Measurements from ENCODE around the gene KNCN.

KNCN gene

DNA sequence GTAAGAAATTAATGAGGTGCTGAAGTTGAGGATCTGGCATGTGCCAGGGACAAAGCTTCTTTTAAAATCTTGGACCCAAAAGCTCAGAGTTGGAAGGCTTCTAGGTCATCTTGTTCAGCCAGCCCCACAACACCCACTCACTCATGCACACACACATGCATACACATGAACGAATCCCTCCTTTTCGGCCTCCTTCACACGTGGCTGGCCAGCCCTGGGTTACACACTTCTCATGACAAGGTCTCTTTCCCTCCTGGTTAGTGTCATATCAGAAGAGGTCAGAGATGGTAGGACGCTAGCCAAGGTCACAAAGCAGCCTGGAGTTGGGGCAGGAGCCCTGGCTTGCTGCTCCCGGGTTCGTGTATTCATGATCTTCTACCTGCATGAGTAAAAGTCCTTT is 54.9 kb downstream of the KNCN start:
- H4K8ac ChIP-seq (ENCODE audit: low read length) = no peak overlapping the region
- no peak overlapping the region for H2BK12ac ChIP-seq (ENCODE audit: low read length in 2 of 2)
- H3K4me2 ChIP-seq (ENCODE audit: low read length, poor library complexity, severe bottlenecking) = no peak overlapping the region
- H3K18ac ChIP-seq (ENCODE audit: low read depth in 1 of 2, low read length in 2 of 2) = no peak overlapping the region
- H3K9ac ChIP-seq (ENCODE audit: low read length) = no peak overlapping the region
- no peak overlapping the region for H2AFZ ChIP-seq (ENCODE audit: low read depth, low read length)
- no peak overlapping the region for H2AK5ac ChIP-seq (ENCODE audit: low read length, severe bottlenecking)
- H3K23ac ChIP-seq (ENCODE audit: low read length in 2 of 2) = no peak overlapping the region
- no peak overlapping the region for H3K4ac ChIP-seq (ENCODE audit: low read depth in 1 of 2, low read length in 2 of 2)
- H4K91ac ChIP-seq (ENCODE audit: low read length) = no peak overlapping the region
- no peak overlapping the region for H3K27ac ChIP-seq (ENCODE audit: low read length, poor library complexity, severe bottlenecking)
- H3K4me3 ChIP-seq (ENCODE audit: insufficient read depth in 1 of 2, low read depth in 1 of 2, low read length in 2 of 2) = no peak overlapping the region
- H3K9me3 ChIP-seq (ENCODE audit: control insufficient read depth, low read length) = no peaks in the 10 kb centered on the region
- no peaks in the 10 kb centered on the region for H3K4me1 ChIP-seq (ENCODE audit: control insufficient read depth, insufficient read depth, low read depth, low read length)
- no peaks in the 10 kb centered on the region for H3K79me1 ChIP-seq (replicated peaks; ENCODE audit: low read length, poor library complexity, severe bottlenecking)
- H3K14ac ChIP-seq (ENCODE audit: low read length in 2 of 2) = no peak overlapping the region
- H2BK5ac ChIP-seq (ENCODE audit: low read depth, low read length, poor library complexity, severe bottlenecking) = no peak overlapping the region
- no peak for DNase-seq
- no peak overlapping the region for H2BK120ac ChIP-seq (ENCODE audit: low read depth, low read length)
- H2BK15ac ChIP-seq (ENCODE audit: low read depth, poor library complexity, severe bottlenecking) = no peak overlapping the region
- WGBS = 68% methylated on average over 6 of the region's 6 CpGs
- peaks cover 72 to 73% of the 10 kb centered on the region in 2 experiments for H3K27me3 ChIP-seq (ENCODE audit: control insufficient read depth in 1 of 2, insufficient read depth in 1 of 2, low read length in 2 of 2)
- no peaks in the 10 kb centered on the region for H3K36me3 ChIP-seq (ENCODE audit: control insufficient read depth in 1 of 2, insufficient read depth in 2 of 2, low read depth in 1 of 2, low read length in 2 of 2)

GRCh38 chr1:46495778-46496177 is 55.7 kb downstream of the KNCN start:
- Histone ChIP-seq H3K9me3 (ENCODE audit: control insufficient read depth, low read length) (no peaks in the 10 kb centered on the region), H3K4me2 (ENCODE audit: low read length, poor library complexity, severe bottlenecking) (no peak overlapping the region)
- 84% methylated on average over 2 of the region's 2 CpGs for WGBS

More at GRCh38 chr1:46495778-46496177, 55.7 kb downstream of the KNCN start:
- no peak overlapping the region for H3K14ac ChIP-seq (ENCODE audit: low read length in 2 of 2)
- H2AFZ ChIP-seq (ENCODE audit: low read depth, low read length) = no peak overlapping the region
- no peak overlapping the region for H3K23ac ChIP-seq (ENCODE audit: low read length in 2 of 2)
- no peak overlapping the region for H4K91ac ChIP-seq (ENCODE audit: low read length)
- H3K79me1 ChIP-seq (replicated peaks; ENCODE audit: low read length, poor library complexity, severe bottlenecking) = no peaks in the 10 kb centered on the region
- H2BK5ac ChIP-seq (ENCODE audit: low read depth, low read length, poor library complexity, severe bottlenecking) = no peak overlapping the region
- H4K8ac ChIP-seq (ENCODE audit: low read length) = no peak overlapping the region
- H3K18ac ChIP-seq (ENCODE audit: low read depth in 1 of 2, low read length in 2 of 2) = no peak overlapping the region
- no peaks in the 10 kb centered on the region for H3K4me1 ChIP-seq (ENCODE audit: control insufficient read depth, insufficient read depth, low read depth, low read length)
- H3K27ac ChIP-seq (ENCODE audit: low read length, poor library complexity, severe bottlenecking) = no peak overlapping the region
- no peak overlapping the region for H3K4ac ChIP-seq (ENCODE audit: low read depth in 1 of 2, low read length in 2 of 2)
- no peak overlapping the region for H2AK5ac ChIP-seq (ENCODE audit: low read length, severe bottlenecking)
- DNase-seq = no peak
- no peak overlapping the region for H3K9ac ChIP-seq (ENCODE audit: low read length)
- H3K27me3 ChIP-seq (ENCODE audit: control insufficient read depth in 1 of 2, insufficient read depth in 1 of 2, low read length in 2 of 2) = peaks cover 75 to 79% of the 10 kb centered on the region in 2 experiments
- H3K36me3 ChIP-seq (ENCODE audit: control insufficient read depth in 1 of 2, insufficient read depth in 2 of 2, low read depth in 1 of 2, low read length in 2 of 2) = no peaks in the 10 kb centered on the region
- no peak overlapping the region for H3K4me3 ChIP-seq (ENCODE audit: insufficient read depth in 1 of 2, low read depth in 1 of 2, low read length in 2 of 2)
- no peak overlapping the region for H2BK12ac ChIP-seq (ENCODE audit: low read length in 2 of 2)
- no peak overlapping the region for H2BK15ac ChIP-seq (ENCODE audit: low read depth, poor library complexity, severe bottlenecking)
- no peak overlapping the region for H2BK120ac ChIP-seq (ENCODE audit: low read depth, low read length)
